ENCODE measurements around the gene TOR1A.
"Not testable (repeated sequence)": the region's sequence is repeated elsewhere in the genome, so short reads cannot be mapped to it uniquely, and the experiment has no call there.

Gene TOR1A

GRCh38 chr9:129822898-129823541 lies 916 bp downstream of the TOR1A start:
- DNase-seq (ENCODE audit: low read depth in 3 of 3): no peak

- no peak for DNase-seq (ENCODE audit: low read depth in 3 of 3)
Measured at GRCh38 chr9:129816501-129817435, 7.2 kb downstream of the TOR1A start.

GRCh38 chr9:129815278-129815677 lies 8.7 kb downstream of the TOR1A start:
- no peak for DNase-seq (ENCODE audit: low read depth in 3 of 3)

- DNase-seq (ENCODE audit: low read depth in 3 of 3): no peak
Measured at GRCh38 chr9:129814432-129815223, 9.3 kb downstream of the TOR1A start.

GRCh38 chr9:129813661-129814060 lies 10.3 kb downstream of the TOR1A start:
- DNase-seq (ENCODE audit: low read depth in 3 of 3): no peak

- DNase-seq (ENCODE audit: low read depth in 3 of 3): no peak
Measured at GRCh38 chr9:129812385-129812784, 11.6 kb downstream of the TOR1A start.

GRCh38 chr9:129811967-129812363 lies 12.0 kb downstream of the TOR1A start:
- DNase-seq (ENCODE audit: low read depth in 3 of 3): no peak

GRCh38 chr9:129810788-129811187 lies 13.1 kb downstream of the TOR1A start:
- no peak for DNase-seq (ENCODE audit: low read depth in 3 of 3)

GRCh38 chr9:129810116-129810515 lies 13.8 kb downstream of the TOR1A start:
- DNase-seq (ENCODE audit: low read depth in 3 of 3): no peak

- DNase-seq (ENCODE audit: low read depth in 3 of 3): no peak
Measured at GRCh38 chr9:129809346-129809745, 14.6 kb downstream of the TOR1A start.

- DNase-seq (ENCODE audit: low read depth in 3 of 3): no peak
Measured at GRCh38 chr9:129806061-129806460, 17.9 kb downstream of the TOR1A start.

GRCh38 chr9:129803676-129804060 lies 20.3 kb downstream of the TOR1A start:
- DNase-seq (ENCODE audit: low read depth in 3 of 3): no peak

GRCh38 chr9:129802833-129803675 lies 20.9 kb downstream of the TOR1A start, which contains the start of gene TOR1B:
TSS of gene TOR1B (plus strand) at chr9:129803184. CDS start at chr9:129803213, 29 bp downstream.
- DNase-seq (ENCODE audit: low read depth in 3 of 3): peak; percentile 87 to 91 (median 90)

- no peak for DNase-seq (ENCODE audit: low read depth in 3 of 3)
Measured at GRCh38 chr9:129801504-129801903, 22.4 kb downstream of the TOR1A start.

GRCh38 chr9:129798973-129799372 lies 25.0 kb downstream of the TOR1A start:
- no peak for DNase-seq (ENCODE audit: low read depth in 3 of 3)

- DNase-seq (ENCODE audit: low read depth in 3 of 3): not testable (repeated sequence)
Measured at GRCh38 chr9:129796029-129796428, 27.9 kb downstream of the TOR1A start.

- no peak for DNase-seq (ENCODE audit: low read depth in 3 of 3)
Measured at GRCh38 chr9:129794549-129794948, 29.4 kb downstream of the TOR1A start.

GRCh38 chr9:129786481-129786880 lies 37.5 kb downstream of the TOR1A start:
- DNase-seq (ENCODE audit: low read depth in 3 of 3): no peak

- DNase-seq (ENCODE audit: low read depth in 3 of 3): no peak
Measured at GRCh38 chr9:129785866-129786265, 38.1 kb downstream of the TOR1A start.

GRCh38 chr9:129784970-129785369 lies 39.0 kb downstream of the TOR1A start:
- DNase-seq (ENCODE audit: low read depth in 3 of 3): not testable (repeated sequence)

Measured in stimulated activated CD4-positive, alpha-beta T cell treated with anti-CD3 and anti-CD28 coated beads, TNF-alpha, amount 100 ng/mL, for 4 hours (primary cell).